ENCODE data around the gene TOGARAM1.

The TOGARAM1 gene

DNA sequence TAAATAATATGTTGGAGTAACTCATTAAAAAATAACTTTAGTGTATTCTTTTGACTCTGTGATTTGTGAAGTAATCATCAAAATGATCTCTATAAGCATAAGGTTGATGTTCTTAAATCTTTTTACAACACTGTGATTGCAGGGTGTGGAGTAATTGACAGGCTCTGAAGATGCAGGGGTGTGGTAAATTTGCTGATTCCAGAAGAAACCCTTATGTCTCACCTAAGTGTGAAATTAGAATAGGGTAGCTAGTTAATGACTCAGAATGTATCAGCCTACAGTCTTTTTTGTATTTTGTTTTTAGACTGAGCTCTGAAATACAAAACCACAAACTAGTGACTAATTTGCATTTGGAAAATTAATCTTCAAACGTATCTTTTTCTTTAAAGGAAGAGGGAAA is 127.8 kb downstream of the TOGARAM1 start:
- no peak for DNase-seq (ENCODE audit: low read depth in 2 of 3, low spot score in 1 of 3)

DNA sequence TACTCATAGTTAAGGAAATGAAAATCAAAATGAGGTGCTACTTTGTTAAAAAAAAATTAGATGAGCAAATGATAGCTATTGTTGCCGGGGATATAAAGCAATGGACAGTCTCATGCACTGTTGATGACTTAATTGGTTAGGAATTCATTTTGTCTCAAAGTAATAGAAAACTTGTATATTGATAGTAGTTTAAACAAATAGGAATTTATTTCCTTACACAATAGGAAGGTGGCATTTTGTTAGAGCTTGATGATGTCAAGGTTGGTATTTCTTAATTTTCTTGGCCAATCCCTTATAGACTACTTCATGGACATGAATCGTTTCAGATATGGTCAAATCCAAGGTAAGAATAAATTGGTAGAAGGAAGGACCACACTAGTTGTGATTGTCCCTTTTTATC is 129.7 kb downstream of the TOGARAM1 start:
- no peak for DNase-seq (ENCODE audit: low read depth in 2 of 3, low spot score in 1 of 3)

DNA sequence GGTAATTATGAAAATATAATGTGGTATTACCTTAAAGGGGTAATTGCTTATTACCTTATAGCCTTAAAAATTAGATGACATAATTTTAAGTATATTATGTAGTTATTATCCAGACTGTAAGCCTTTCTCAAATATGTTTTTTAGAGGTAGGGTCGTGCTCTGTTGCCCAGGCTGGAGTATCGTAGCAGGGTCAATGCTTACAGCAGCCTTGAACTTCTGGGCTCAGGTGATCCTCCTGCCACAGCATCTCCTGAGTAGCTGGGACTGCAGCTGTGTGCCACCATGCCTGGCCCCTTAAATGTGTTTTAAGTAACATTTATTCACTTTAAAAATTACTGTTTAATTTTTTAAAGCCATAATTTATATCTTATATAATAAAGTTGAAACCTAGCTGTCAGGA is 132.3 kb downstream of the TOGARAM1 start:
- no peak for DNase-seq (ENCODE audit: low read depth in 2 of 3, low spot score in 1 of 3)

DNA sequence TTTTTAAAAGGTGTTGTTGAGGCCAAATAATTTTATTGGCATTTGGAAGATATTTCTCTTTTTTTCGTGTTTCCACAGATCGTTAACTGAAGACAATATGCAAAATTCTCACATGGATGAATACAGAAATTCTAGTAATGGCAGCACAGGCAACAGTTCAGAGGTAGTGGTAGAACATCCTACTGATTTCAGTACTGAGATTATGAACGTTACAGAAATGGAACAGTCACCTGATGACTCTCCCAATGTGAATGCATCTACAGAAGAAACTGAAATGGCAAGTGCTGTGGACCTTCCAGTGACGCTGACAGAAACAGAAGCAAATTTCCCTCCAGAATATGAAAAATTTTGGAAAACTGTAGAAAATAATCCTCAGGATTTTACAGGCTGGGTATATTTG is 133.2 kb downstream of the TOGARAM1 start:
- no peak for DNase-seq (ENCODE audit: low read depth in 2 of 3, low spot score in 1 of 3)

DNA sequence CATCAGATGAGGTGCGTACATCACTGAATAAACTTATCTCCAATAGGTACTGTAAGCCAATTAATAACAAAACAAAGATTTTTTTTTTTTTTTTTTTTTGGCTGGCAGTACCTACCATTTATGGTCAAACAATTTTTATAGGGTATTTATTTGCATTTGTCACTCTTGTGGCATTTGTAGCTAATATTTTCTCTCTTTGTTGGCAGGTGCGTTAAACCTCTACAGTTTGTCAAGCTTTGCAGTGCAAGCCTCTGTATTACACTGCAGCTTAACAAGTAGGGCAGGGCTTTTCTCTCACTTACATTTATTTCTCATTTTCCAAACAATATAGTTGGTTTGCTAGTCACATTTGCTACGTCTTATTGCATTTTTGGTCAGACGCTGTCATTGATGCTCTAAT is 134.2 kb downstream of the TOGARAM1 start:
- DNase-seq (ENCODE audit: low read depth in 2 of 3, low spot score in 1 of 3): no peak

DNA sequence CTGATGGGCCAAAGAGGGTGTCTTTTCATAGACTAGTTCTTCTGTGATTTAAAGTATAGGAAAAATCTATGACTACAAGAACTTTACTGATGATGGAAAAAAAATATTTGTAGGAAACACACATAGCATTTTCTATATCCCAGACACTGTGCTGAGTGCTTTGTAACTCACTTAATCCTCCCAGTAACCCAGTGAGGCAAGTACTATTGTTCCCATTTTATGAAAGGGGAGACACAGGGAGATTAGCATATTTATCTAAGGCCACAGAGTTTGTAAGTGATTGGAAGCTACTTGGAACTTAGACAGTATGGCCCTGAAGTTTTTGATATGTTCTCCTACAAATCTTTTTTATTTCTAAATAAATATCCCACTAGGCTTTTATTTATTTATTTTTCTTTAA is 141.8 kb downstream of the TOGARAM1 start:
- DNase-seq (ENCODE audit: low read depth in 2 of 3, low spot score in 1 of 3): no peak

DNA sequence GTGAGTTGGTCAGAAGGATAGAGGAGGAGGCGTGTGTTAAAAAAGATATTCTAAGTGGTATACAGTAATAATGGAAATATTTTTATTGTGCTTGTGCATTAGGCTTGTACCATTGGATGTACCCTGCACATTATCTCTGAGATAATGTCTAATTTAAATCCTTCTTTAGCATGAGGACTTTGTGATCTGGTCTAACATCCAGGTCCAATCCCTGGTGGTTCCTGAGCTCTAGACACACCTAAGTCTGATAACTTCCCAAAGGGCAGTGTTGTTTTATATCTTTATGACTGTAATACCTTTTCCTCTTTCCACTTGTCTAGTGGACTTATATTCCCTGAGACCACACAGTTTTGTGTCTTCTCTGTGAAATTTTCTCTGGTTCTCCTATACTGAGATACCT is 142.6 kb downstream of the TOGARAM1 start:
- DNase-seq (ENCODE audit: low read depth in 2 of 3, low spot score in 1 of 3): no peak

DNA sequence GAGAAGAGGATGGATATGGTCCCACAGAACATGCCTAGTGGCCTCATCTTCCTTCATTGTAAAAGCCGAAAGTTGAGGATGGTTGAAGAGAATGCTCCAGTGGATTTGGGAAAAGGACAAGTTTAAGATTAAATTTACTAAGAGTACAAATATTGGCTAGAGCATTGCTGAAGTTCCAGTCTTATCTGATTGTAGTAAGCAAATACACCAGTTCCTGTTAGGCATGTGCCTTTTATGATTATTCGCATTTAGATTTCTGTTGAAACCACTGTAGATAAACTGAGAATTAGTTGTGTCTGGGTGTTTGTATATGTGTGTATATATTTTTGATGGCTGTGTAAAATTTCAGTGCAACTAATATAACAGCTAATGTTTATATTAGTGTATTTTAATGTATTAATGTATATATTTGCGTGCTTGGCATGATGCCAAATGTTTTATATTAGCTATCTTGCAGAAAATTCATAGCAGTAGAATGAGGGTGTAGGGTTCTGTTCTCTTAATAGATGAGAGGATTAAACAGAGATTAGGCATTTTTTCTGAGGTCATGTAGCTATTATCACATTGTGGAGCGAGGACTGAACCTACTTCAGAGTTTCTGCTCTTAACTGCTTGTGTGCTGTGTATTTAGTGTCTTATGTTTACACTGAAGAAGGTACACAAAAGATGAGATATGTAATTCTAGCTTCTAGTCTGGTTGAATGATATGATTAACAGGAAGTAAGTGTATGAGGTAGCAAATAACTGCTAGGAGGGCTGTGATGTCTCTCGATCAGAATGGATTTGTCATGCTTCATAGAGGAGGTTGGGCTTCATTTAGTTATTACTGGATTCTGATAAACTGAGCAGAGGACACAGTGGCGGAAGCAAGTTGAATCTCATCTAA is 151.1 kb downstream of the TOGARAM1 start:
- no peak for DNase-seq (ENCODE audit: low read depth in 2 of 3, low spot score in 1 of 3)

DNA sequence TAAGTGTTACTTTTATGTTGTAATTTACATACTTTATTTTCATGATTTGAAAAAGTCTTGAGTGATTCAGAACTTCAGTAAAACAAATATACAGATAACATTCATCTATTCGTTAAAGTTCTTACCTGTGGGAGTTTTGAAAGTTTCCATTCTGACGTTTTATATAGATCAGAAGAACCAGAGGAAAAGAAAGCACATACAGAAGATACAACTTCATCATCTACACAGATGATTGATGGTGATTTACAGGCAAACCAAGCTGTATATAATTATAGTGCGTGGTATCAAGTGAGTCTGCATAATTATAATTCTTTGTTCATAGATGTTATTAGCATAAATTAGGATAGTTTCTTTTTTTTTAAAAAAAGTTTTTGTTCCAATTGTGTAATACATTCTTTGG is 152.3 kb downstream of the TOGARAM1 start:
- no peak for DNase-seq (ENCODE audit: low read depth in 2 of 3, low spot score in 1 of 3)

DNA sequence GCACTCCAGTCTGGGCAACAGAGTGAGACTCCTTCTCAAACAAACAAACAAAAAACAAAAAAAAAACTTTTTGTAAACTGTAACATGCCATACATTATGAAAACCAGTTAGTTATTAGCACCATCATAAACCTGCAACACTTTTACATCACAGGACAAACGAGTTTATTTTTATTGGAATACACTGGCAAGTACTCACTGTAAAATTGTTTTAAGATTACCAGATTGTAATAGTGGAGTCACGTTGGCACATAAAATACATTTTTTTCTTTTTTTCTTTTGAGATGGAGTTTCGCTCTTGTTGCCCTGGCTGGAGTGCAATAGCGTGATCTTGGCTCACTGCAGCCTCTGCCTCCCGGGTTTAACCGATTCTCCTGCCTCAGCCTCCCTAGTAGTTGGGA is 156.6 kb downstream of the TOGARAM1 start:
- no peak for DNase-seq (ENCODE audit: low read depth in 2 of 3, low spot score in 1 of 3)

DNA sequence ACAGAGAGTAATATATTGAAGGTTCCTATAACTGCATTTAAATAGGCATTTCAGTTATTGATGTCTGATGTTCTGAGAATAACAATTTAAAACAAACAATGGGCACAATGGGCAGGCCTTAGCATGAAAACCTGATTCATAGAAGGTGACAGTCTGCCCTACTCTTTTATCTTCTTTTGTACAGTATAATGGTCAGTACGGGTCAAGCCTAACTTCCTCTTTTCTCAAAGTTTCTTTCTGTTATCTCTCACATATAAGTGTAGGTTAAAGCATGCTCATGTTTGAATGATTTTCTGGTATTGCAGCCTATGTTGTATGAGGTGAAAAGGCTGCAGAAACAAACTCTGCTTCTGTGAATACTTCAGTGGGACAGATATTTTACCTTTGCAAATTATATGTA is 158.1 kb downstream of the TOGARAM1 start:
- DNase-seq (ENCODE audit: low read depth in 2 of 3, low spot score in 1 of 3): no peak

DNA sequence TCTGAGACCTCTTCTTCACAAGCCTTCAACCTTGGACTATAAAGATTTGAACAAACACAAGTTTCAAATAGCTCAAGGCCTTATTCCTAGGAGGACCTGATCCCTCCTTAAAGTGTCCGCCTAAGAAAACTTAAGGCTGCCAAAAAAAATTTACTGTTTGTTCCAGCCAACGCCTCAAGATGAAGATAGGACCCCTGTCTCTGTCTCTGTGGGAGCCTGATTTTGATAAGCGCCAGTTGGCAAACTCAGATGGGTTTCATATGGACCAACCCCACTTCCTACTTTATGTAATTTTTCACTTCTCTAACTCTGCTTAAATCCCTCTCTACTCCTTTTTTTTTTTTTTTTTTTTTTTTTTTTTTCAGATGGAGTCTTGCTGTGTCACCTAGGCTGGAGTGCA is 161.3 kb downstream of the TOGARAM1 start:
- no peak for DNase-seq (ENCODE audit: low read depth in 2 of 3, low spot score in 1 of 3)
